Mucosa of stomach (tissue), 1 donor: ENCODE results near the gene DOCK10.

Source experiments
- H3K27me3 ChIP-seq: one replicate; pipeline ENCODE4 v1.7.0; 2013; ENCODE audit warnings: mild to moderate bottlenecking, low read length; ENCODE audit not compliant: control insufficient read depth, insufficient read depth
- H3K36me3 ChIP-seq: one replicate; pipeline ENCODE4 v1.7.0; 2013; ENCODE audit warnings: low read length; ENCODE audit not compliant: control insufficient read depth, insufficient read depth
- H3K4me1 ChIP-seq: one replicate; pipeline ENCODE4 v1.7.0; 2013; ENCODE audit warnings: mild to moderate bottlenecking, low read length; ENCODE audit not compliant: control insufficient read depth, insufficient read depth
- H3K4me3 ChIP-seq: one replicate; pipeline ENCODE4 v1.7.0; 2013; ENCODE audit warnings: low read length
- H3K9ac ChIP-seq: one replicate; pipeline ENCODE4 v1.7.0; 2013; ENCODE audit warnings: mild to moderate bottlenecking, low read length, moderate library complexity
- H3K9me3 ChIP-seq: one replicate; pipeline ENCODE4 v1.7.0; 2013; ENCODE audit warnings: mild to moderate bottlenecking, low read length, moderate library complexity; ENCODE audit not compliant: control insufficient read depth
- donor health status: Pancreatic carcinoma.

The DOCK10 gene

GRCh38 chr2:225040142-225040541, 2.1 kb downstream of the DOCK10 start:
- Histone ChIP-seq H3K9ac (no peak overlapping the region), H3K4me3 (no peak overlapping the region), H3K4me1 (peaks cover 8% of the 10 kb centered on the region), H3K9me3 (no peaks in the 10 kb centered on the region), H3K27me3 (peaks cover 47% of the 10 kb centered on the region), H3K36me3 (no peaks in the 10 kb centered on the region)

- H3K4me3 ChIP-seq: no peak overlapping the region
- peaks cover 28% of the 10 kb centered on the region for H3K27me3 ChIP-seq
Measured at GRCh38 chr2:225038231-225038523, 4.1 kb downstream of the DOCK10 start.

GRCh38 chr2:225037415-225038230, 4.6 kb downstream of the DOCK10 start:
- Histone ChIP-seq H3K27me3 (peaks cover 22% of the 10 kb centered on the region), H3K4me1 (peaks cover 8% of the 10 kb centered on the region), H3K36me3 (no peaks in the 10 kb centered on the region), H3K9me3 (no peaks in the 10 kb centered on the region), H3K4me3 (no peak overlapping the region), H3K9ac (no peak overlapping the region)

More at GRCh38 chr2:225038231-225038523, 4.1 kb downstream of the DOCK10 start:
- Histone ChIP-seq H3K4me1 (peaks cover 8% of the 10 kb centered on the region), H3K9ac (no peak overlapping the region), H3K9me3 (no peaks in the 10 kb centered on the region), H3K36me3 (no peaks in the 10 kb centered on the region)

GRCh38 chr2:225036431-225036830, 5.8 kb downstream of the DOCK10 start:
- Histone ChIP-seq H3K9ac (no peak overlapping the region), H3K36me3 (no peaks in the 10 kb centered on the region), H3K27me3 (peaks cover 16% of the 10 kb centered on the region), H3K4me3 (no peak overlapping the region), H3K4me1 (peaks cover 3% of the 10 kb centered on the region), H3K9me3 (no peaks in the 10 kb centered on the region)

GRCh38 chr2:225033440-225034318, 8.6 kb downstream of the DOCK10 start:
- no peaks in the 10 kb centered on the region for H3K36me3 ChIP-seq
- H3K9me3 ChIP-seq: no peaks in the 10 kb centered on the region
- no peaks in the 10 kb centered on the region for H3K27me3 ChIP-seq
- no peak overlapping the region for H3K9ac ChIP-seq
- no peaks in the 10 kb centered on the region for H3K4me1 ChIP-seq
- H3K4me3 ChIP-seq: no peak overlapping the region

- Histone ChIP-seq H3K27me3 (no peaks in the 10 kb centered on the region), H3K9me3 (no peaks in the 10 kb centered on the region), H3K4me3 (no peak overlapping the region), H3K36me3 (no peaks in the 10 kb centered on the region), H3K9ac (no peak overlapping the region), H3K4me1 (no peaks in the 10 kb centered on the region)
Measured at GRCh38 chr2:225032246-225032645, 10.0 kb downstream of the DOCK10 start.

- Histone ChIP-seq H3K4me3 (no peak overlapping the region), H3K36me3 (no peaks in the 10 kb centered on the region), H3K27me3 (no peaks in the 10 kb centered on the region), H3K9me3 (no peaks in the 10 kb centered on the region), H3K9ac (no peak overlapping the region), H3K4me1 (no peaks in the 10 kb centered on the region)
Measured at GRCh38 chr2:225031599-225031998, 10.7 kb downstream of the DOCK10 start.

GRCh38 chr2:225030893-225031292, 11.4 kb downstream of the DOCK10 start:
- Histone ChIP-seq H3K4me1 (no peaks in the 10 kb centered on the region), H3K9me3 (no peaks in the 10 kb centered on the region), H3K9ac (no peak overlapping the region), H3K36me3 (no peaks in the 10 kb centered on the region), H3K4me3 (no peak overlapping the region), H3K27me3 (no peaks in the 10 kb centered on the region)

GRCh38 chr2:225030203-225030602, 12.1 kb downstream of the DOCK10 start:
- H3K4me3 ChIP-seq: no peak overlapping the region
- no peaks in the 10 kb centered on the region for H3K4me1 ChIP-seq
- H3K27me3 ChIP-seq: no peaks in the 10 kb centered on the region
- no peak overlapping the region for H3K9ac ChIP-seq
- H3K36me3 ChIP-seq: no peaks in the 10 kb centered on the region
- no peaks in the 10 kb centered on the region for H3K9me3 ChIP-seq

GRCh38 chr2:225028572-225028971, 13.7 kb downstream of the DOCK10 start:
- H3K9me3 ChIP-seq: no peaks in the 10 kb centered on the region
- no peak overlapping the region for H3K4me3 ChIP-seq
- H3K4me1 ChIP-seq: no peaks in the 10 kb centered on the region
- no peaks in the 10 kb centered on the region for H3K36me3 ChIP-seq
- H3K9ac ChIP-seq: no peak overlapping the region
- H3K27me3 ChIP-seq: no peaks in the 10 kb centered on the region

GRCh38 chr2:225027061-225027762, 15.1 kb downstream of the DOCK10 start:
- Histone ChIP-seq H3K9me3 (no peaks in the 10 kb centered on the region), H3K36me3 (no peaks in the 10 kb centered on the region), H3K4me1 (no peaks in the 10 kb centered on the region), H3K9ac (no peak overlapping the region), H3K27me3 (no peaks in the 10 kb centered on the region), H3K4me3 (no peak overlapping the region)
